UCSD-AML1 (cell line): ENCODE measurements around the gene NXT1.
A peak's percentile ranks its signal among the peaks of the same experiment; 100 is the strongest.
"Not testable (repeated sequence)": the region's sequence is repeated elsewhere in the genome, so short reads cannot be mapped to it uniquely, and the experiment has no call there.

ENCODE experiments used
- DNase-seq: peaks from one replicate; lab custom pipeline; 2025; ENCODE audit not compliant: unreplicated experiment; lab: John Stamatoyannopoulos, UW

NXT1 gene

DNA sequence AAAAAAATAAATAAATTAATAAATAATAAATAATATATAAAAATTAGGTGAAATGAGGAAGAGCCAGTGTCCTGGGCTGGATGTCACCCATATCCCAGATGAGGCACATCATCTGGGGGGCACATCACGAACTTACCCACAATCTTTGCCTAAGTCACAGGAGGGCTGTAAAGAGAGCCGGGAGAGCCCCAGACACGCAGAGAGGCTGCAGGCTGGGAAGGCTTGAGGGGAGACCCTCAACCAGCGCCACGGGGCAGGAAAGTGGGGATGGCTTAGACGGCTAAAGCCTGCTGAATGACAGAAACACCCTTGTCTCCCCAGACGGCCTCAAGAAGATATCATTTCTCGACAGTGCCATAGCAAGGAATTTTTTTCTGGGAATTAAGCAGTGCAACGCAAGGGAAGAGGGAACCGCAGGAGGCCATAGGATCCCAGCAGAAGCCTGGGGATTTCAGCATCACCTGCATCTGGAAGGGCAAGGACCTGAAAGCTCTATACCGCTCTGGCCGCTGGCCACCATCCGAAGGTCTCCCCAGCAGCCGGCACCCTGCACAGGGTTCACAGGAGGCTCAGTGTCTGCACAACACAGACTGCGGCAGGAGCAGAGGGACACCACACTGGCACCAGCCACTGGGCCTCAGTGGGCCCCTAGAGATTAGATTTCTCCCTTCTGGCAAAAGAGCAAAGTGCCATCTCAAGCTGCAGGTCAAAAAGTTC lies 22.8 kb upstream of the NXT1 start:
- no peak for DNase-seq

DNA sequence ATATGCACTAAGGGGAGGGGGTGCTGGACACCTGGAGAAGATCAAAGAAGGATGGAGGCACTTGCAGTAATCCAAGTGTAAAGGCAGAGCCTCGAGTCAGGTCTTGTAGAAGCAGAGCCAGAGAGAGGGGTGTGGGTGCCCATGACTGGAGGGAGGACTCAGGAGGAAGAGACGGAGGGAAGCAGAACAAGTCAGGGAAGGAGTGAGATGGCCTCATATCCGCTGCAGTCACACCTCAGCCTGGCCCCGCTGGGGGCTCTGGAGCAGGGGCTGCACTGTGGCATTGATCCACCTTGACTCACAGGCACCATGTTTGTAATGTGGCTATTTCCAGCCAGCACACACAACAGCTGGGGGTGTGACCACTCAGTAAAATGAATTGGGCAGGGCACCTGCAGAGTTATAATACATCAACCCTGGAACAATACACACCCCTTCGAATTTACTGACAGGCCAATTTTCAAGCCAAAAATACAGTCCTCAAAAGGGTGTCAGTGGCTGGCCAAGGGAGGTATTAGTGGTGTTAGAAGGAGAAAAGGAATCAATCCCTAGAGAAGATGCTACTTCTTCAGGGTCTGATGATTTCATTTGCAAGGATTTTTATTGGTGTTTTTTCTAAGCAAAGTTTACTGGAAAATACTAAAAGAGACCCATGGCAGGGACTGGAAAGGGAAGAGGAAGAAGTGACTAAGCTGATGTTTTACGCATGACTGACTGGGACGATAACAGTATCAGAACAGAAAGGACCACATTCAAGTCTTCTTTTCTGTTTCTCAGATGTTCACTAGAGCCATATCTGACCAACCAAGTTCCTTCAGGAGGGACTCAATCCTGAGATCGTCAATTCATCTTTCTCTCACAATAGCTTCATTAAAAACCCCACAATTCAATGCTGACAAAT lies 18.9 kb upstream of the NXT1 start:
- DNase-seq: no peak

DNA sequence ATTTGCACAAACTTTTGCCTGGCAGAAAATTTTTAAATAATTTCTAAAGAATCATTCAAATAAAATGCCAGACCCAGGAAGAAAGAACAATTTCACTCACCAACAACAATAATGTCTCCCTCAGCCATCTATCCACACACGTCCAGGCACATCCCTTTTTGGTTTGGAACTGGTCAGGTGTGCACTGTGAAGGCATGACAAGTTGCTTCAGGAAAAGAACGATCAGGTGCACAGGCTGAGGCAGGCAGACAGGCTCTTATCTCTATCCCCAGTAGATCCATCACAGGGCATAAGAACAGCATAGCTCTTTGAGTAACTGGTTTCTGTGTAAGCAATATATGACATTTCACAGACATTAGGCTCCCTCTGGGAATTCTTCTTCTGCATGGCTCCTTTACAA lies 18.1 kb upstream of the NXT1 start:
- no peak for DNase-seq

- no peak for DNase-seq
Measured at GRCh38 chr20:23334111-23334510, 16.5 kb upstream of the NXT1 start.

GRCh38 chr20:23335521-23335920 lies 15.1 kb upstream of the NXT1 start:
- no peak for DNase-seq

DNA sequence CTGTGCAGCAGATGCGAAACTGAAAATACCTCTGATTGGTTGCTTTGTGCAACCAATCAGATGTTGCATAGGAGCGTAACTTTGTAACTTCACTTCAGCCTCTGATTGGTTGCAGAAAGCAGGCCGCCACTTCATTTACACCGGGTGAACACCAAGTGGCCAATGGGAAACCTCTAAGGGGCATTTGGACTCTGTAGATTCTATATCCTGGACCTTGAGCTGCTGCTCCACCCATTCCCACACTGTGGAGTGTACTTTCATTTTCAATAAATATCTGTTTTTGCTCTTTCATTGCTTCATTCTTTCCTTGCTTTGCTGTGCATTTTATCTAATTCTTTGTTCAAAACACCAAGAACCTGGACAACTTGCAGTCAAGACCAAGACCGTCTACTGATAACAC lies 14.1 kb upstream of the NXT1 start:
- DNase-seq: no peak

GRCh38 chr20:23337312-23337711 lies 13.3 kb upstream of the NXT1 start:
- no peak for DNase-seq

- no peak for DNase-seq
Measured at GRCh38 chr20:23339986-23340385, 10.6 kb upstream of the NXT1 start.

DNA sequence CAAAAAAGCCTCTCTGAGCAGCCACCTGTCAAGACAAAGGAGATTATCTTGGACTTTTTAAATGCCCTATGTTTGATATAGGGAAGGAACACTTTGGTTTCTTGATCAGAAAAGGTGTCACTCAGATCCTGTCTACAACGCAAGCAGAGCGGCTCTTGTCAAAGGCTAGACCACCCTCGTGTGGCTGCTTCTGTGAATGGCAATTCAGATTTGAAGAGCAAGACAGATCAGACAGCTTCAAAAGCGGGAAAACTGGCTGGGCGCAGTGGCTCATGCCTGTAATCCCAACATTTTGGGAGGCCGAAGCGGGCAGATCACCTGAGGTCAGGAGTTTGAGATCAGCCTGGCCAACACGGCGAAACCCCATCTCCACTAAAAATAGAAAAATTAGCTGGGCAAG lies 10.1 kb upstream of the NXT1 start:
- DNase-seq: peak; percentile 32

- no peak for DNase-seq
Measured at GRCh38 chr20:23341073-23341472, 9.5 kb upstream of the NXT1 start.

DNA sequence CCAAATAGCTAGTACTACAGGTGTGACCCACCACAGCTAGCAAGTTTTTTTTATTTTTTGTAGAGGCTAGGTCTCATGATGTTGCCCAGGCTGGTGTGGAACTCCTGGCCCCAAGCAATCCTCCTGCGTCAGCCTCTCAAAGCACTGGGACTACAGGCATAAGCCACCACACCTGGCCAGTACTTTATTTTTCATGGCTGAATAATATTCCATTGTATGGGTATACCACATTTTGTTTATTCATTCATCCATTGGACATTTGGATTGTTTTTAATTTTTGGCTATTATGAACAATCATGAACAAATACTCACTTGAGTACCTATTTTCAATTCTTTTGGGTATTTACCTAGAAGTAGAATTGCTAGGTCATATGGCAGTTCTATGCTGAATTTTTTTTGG lies 7.0 kb upstream of the NXT1 start:
- DNase-seq: no peak

DNA sequence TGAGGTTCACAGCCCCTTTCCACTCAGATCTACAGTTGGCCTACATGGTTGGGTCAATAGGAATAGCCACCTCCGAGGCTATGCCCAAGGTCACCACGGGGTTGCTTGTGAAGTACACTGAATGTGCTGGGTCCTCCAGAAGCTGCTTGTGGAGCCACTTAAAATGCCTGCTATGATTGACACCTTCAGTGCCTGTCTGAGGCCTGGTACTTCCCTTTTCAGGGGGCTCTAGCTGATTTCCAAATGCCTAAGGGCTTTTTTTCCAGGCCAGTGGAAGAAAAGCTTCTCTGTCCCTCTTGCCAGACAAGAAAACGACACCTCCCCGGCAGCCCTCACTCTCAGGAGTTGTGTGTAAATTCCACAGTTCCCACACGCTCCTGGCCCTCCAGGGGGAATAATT lies 6.3 kb upstream of the NXT1 start:
- no peak for DNase-seq

DNA sequence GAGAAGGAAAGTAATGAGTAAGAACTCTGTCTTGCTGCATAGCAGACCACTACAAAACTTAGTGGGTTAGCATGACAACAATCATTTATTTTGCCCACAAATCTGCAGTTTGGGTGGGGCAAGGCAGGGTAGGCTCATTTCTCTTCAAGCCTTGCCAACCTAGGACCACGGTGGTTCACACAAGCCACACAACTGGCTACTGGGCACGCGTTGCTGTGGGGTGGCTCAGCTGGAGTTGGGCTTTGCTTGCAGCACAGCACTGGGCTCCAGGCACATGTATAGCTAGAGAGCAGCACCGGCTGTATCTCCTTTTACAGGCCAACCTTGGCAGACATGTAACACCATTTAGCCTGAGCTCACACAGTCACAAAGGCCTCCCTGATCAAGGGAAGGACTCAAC lies 4.6 kb upstream of the NXT1 start:
- DNase-seq: no peak

DNA sequence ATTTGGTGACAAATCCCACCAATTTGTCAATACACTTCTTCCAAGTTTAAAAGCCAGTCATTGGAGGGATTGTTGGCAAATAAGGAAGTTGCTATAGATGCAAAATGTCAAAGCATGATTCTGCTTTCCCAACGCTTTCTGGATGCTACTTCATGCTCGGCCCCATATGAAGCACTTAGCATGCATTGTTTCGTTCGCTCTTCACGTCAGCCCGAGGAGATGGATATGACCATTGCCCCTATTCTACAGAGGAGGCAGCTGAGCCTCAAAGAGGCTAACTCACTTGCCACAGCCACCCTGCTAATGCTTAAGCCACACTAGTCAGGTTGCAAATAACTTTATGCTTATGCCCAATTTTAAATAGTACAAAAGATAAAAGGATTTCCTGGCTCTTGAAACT lies 2.8 kb upstream of the NXT1 start:
- no peak for DNase-seq

GRCh38 chr20:23348510-23348909 lies 2.1 kb upstream of the NXT1 start:
- DNase-seq: not testable (repeated sequence)

DNA sequence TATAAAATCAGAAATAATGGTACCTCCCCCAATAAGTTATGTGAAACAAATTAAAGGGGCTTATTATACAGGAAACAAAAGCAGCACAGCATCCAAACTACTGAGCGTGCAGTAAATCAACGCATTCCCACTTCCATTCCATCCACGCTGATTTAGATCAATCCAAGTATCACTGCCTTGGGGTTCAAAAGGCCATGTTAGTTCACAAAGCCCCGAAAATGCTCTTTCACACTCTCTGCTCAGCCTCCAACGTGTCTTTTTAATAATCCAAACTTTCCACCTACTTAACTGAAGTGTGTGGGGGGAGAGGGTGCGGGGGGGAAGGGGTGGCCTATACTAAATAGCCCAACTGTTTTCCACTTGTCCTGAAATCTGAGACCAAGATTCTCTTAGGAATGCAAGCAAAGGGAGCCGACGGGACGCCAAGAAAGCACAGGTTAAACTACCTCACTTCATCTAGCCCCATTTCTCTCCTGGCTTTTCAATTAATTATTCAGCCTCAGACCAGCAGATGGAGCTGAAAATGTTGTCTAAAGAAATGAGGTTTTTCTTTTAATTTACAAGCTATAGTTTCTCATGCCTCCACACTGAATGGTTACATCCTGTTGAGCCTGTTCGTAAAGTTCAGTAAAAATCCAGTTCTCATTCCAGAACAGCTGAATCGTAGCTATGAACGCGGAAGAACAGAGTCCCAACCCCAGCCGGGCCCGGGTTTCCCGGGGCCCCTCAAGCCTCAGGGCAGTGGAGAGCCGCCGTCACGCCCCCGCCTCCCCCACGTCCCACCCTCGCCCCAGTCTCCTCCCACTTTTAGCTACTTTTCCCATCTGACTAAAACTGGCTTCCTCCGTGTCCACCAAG lies 1.0 kb upstream of the NXT1 start:
- DNase-seq: peak; percentile 92

DNA sequence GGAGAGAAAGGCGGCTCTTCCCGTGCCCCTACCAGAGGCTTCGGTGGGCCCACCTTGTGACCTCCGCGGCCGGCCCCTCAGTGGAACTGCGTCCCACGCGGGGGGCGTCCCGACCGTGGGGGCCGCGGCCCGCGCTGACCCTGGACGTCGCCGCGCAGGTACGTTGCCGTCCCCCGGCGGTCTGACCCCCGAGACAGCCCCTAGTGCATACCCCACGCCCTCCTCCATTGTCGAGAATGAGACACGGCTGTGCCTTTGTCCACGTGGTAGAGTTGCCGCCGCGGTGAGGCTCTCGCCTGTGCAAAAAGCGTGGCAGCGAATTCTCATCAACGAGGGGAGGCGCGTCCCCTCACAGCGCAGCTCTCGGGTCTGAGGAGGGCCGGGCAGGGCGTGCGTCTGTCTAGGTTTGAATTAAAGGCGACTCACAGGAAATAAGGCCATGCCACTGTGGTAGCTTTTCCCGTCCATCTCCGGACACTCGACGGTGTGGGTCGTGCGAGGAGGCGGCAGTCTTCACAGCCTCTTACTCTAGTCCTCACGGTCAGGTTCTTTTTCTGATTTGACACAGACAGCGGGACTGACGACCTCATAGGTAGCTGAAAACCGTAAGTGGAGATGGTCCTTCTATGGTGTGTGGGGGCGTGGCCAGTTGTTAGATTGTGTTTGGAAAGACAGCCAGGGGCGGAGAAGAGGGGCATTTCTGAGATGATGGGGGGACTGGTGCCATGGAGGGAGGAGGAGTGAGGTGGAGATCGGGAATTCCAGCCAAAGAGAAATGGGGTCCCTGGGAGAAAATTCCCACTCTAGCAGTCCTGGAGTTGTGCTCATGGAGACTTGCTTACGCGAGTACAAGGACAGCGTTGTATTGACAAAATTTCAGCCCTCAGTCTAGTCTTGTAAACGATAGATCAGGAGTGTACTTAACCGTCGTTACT lies 580 bp downstream of the NXT1 start:
- peak; percentile 61 for DNase-seq

DNA sequence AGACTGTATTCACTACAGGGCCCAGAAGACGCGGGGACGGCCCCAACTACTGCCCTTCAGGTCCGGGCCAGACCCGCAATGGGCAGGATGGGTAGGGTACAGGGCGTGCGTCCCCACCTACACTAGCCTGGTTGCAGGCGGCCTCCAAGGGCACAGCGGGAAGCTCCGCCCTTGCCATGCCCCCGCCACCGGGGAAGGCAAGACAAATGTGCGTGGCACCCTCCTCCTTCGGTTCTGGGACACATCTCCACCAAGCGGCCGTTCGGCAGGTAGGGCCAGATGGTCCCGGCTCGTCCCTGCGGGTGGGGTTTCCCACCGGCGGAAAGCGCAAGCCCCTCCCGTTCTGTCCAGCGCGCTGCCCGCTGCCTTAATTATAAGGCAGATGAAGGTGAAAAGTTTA lies 5.6 kb downstream of the NXT1 start:
- no peak for DNase-seq

DNA sequence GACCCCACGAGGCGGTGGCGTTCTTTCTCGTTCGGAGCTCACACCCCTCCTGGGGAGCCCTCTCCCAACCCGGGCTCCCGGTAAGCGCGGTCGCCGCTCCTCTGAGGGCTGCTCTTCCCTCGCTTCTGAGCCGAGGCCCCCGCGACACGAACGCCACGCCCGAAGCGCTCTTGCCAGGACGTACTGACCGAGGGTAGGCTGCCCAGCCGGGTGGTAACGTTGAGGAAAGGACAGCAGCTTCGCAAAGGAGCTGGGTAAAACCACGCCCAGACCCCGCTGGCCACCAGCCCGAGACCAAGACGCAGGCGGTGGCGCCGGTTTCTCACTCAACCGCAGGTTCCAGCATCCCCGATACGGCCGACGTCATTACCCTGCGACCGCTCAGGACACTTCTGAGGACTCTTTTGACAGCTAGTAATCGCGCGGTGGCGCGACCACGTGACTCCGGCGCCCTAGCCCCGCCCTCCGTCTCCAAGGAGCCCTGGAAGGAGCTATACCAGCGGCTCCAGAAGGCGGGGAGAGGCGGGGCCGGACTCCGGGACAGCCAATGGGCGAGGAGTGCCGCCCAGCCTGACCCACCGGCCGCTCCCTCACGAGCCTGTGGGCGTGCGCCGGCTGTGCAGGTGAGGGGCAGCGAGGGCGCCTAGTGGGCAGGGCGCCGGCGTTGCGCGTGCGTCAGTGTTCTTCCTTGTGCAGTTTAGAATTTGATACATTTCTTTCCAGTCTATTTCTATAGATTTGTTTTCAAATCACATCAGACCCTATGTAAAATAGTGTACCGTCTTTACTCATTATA lies 7.4 kb downstream of the NXT1 start:
- DNase-seq: peak; percentile 100

- DNase-seq: no peak
Measured at GRCh38 chr20:23358563-23358906, 7.9 kb downstream of the NXT1 start.
